22Rv1 (cell line): ENCODE measurements around the gene ZG16B.

Experiments used
- H3K27ac ChIP-seq: fragments of 450-650 bp; 2 replicates; pipeline ENCODE4 v1.5.1; 2017
- ZFX ChIP-seq: fragments of 450-650 bp; IDR thresholded peaks from 2 replicates; pipeline ENCODE4 v1.6.1; 2017; ENCODE audit warnings: antibody characterized with exemption, borderline replicate concordance
- TF ChIP-seq, protein P1 (sequence below): fragments of 450-650 bp; IDR thresholded peaks from 2 replicates; pipeline ENCODE4 v1.5.1; 2017; ENCODE audit warnings: mild to moderate bottlenecking

Gene ZG16B

DNA sequence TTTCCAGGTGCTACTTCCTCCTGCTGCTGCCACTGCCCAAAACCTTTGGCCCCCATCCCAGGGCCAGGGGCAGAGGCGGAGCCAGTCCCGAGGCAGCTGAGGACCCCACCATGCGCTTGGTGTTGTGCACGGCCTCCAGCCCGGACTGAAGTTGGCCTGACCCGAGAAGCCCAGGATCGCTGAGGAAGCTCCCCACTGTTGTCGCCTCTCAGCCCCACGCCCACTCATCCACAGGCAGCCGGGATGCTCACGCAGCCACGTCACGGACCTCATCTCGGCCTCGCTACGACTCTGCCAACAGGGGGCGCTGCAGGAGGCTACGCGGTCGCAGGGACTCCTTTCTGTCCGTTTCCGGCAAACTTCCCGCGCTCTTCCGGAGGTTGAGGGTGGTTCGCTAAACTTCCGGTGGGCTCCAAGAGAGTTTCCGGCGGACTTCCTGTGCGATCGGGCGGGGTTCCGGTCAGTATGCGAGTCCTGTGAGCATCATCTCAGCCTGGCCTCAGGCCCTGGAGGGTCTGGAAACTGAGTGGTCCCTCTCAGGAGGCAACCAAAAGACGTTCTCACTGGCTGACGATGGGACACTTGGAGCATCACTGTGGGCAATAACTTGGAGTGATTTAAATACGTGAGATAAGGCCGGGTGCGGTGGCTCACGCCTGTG lies 12.4 kb downstream of the ZG16B start:
- H3K27ac ChIP-seq = no peak overlapping the region
- TF ChIP-seq ZFX = no peak
- TF ChIP-seq, protein P1, sequence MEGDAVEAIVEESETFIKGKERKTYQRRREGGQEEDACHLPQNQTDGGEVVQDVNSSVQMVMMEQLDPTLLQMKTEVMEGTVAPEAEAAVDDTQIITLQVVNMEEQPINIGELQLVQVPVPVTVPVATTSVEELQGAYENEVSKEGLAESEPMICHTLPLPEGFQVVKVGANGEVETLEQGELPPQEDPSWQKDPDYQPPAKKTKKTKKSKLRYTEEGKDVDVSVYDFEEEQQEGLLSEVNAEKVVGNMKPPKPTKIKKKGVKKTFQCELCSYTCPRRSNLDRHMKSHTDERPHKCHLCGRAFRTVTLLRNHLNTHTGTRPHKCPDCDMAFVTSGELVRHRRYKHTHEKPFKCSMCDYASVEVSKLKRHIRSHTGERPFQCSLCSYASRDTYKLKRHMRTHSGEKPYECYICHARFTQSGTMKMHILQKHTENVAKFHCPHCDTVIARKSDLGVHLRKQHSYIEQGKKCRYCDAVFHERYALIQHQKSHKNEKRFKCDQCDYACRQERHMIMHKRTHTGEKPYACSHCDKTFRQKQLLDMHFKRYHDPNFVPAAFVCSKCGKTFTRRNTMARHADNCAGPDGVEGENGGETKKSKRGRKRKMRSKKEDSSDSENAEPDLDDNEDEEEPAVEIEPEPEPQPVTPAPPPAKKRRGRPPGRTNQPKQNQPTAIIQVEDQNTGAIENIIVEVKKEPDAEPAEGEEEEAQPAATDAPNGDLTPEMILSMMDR = peak; percentile 80

DNA sequence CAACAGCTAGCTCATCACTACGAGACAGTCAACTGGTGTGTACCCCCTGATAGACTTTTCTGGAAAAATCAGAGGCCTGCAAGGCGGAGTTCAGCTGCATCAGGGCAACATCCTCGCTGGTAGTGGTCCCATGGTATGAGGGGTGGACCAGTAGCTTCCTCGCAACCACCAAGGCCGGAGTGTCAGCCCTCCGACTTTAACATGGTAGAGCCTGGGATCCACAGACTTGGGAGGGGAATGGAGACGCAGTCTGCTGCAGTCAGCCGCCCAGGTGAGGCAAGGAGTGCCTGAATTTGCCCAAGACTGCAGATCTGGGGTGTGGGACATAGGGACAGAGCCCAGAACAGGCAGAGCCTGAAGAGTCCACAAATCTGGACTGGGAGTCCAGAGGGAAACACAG lies 13.4 kb downstream of the ZG16B start:
- H3K27ac ChIP-seq = no peak overlapping the region
- TF ChIP-seq, protein P1 = no peak
- TF ChIP-seq ZFX = no peak

DNA sequence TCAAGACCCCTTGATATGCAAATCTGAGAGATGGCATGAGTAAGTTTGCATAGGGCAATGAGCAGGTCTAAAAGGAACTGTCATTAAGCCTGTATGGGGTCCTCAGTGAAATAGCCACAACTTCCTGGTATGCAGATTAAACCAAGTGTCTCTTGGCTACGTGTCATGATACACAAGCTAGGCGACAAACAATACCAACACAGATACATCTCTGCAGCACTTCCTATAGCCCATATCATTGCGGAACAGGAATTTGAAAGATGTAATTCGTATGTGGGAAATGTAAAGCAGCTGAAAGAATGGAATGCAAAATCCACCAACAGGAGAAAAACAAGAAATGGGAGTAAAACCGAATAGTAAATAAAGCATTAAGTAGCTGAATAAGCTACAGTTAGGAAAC lies 15.0 kb downstream of the ZG16B start:
- H3K27ac ChIP-seq = no peak overlapping the region
- TF ChIP-seq, protein P1 = no peak
- no peak for TF ChIP-seq ZFX

- no peak overlapping the region for H3K27ac ChIP-seq
- TF ChIP-seq, protein P1 = no peak
- TF ChIP-seq ZFX = no peak
Measured at GRCh38 chr16:2846511-2847310, 16.6 kb downstream of the ZG16B start.

DNA sequence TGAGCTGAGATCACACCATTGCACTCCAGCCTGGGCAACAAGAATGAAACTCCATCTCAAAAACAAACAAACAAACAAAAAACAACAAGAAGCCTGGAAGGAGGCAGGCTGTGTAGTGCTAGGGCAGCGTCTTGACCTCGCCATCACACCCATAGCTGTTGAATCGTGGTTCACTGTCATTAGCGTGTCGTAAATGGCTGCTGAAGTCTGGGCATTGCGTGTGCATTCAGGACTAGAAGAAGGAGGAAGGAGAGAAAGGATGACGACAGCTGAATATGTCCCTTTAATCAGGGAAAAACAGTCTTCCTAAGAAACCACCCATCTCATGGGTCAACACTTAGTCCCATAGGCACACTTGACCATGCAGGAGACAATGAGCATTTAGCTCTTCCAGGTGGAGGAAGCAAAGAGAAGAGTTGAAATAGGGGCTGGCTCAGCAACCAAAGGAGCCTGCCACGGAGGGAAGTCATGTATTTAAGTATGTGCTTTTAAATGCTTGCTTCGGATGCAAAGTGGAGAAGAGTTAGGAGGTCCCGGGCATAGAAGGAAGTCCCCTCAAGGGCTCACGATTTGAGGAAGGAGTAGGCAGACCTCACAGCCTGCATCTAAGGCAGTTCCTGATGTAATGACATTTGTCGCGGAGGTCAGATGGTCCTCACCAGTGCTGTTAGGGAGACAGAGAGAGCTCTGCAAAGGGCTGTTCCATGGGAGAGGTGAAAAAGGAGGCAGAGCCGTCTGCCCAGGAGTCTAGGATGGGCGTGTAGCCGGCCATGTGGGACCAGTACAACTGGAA lies 19.0 kb downstream of the ZG16B start:
- H3K27ac ChIP-seq = no peak overlapping the region
- TF ChIP-seq, protein P1 = no peak
- TF ChIP-seq ZFX = no peak

DNA sequence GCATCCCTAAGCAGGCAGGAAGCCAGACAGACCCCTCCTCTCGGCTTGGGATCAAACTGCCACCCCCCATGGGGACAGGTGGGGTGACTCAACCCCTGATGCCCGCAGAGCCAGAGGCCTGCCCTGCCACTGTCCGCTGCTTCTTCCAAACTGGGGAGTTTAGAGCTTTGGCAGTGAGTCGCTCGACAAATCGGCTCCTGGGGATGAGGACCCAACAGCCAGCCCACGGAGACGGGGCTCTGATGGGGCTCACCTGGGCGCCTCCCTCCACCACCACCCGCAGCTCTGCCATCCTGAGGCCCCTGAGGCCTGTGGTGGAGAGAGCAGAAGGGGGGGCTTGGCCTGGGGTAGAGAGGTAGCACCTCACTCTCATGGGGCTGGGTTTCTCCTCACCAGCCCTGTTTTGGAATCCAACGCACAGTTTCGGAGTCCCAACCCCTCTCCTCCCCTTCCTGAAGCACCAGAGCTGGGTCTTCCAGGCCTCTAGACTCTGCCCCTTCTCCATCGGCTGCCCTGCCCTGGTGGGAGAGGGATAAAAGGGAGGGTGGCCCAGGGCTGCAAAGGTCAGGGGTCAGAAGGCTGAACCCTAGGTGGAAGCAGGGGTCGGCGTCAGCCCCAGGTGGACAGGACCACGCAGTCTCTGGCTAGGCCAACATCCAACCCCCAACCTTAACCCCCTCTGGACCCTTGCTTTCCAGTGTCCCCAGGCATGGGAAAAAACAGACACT lies 22.1 kb downstream of the ZG16B start:
- TF ChIP-seq ZFX = no peak
- TF ChIP-seq, protein P1 = no peak
- H3K27ac ChIP-seq = no peak overlapping the region
